ENCODE results near the gene CHFR.

The CHFR gene

DNA sequence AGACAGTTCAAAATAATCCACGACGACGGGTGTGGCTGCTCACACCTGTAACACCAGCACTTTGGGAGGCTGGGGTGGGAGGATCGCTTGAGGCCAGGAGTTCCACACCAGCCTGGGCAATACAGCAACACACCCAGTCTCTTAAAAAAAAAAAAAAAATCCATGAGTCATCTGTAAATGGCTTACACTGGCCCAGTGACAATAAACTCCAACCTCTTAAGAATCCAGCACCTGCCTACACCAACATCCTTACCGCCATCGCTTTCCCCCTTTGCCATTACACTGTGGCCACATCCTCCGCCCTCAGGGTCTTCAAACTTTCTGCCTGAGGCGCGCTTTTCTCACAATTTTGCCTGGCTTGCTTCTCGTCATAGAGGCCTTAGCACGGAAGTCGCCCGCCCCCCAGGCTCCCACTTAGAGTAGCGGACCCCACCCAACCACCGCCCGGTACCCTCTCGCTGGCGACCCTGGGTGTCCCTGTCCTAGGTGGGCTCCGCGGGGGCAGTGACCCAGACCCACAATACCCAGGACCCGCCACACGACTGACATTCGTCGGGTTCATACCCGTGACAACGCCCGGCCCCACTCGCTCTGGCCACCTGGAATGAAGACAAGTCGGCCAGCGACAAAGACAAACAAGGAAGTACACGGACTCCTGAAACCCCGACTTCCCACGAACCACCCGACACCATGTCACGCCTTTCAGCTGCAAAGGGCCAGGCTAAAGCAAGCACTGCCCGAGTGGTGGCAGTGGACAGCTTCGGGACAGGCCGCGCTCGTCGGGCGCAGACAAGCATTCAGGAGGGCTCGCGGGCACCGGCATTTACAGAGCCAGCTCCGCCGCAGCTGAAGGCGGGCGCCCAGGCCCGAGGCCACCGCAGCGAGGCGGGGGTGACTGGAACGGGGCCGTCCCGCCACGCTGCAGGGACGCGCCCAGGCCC, 59.4 kb downstream of the CHFR start:
- TF ChIP-seq, protein P1, sequence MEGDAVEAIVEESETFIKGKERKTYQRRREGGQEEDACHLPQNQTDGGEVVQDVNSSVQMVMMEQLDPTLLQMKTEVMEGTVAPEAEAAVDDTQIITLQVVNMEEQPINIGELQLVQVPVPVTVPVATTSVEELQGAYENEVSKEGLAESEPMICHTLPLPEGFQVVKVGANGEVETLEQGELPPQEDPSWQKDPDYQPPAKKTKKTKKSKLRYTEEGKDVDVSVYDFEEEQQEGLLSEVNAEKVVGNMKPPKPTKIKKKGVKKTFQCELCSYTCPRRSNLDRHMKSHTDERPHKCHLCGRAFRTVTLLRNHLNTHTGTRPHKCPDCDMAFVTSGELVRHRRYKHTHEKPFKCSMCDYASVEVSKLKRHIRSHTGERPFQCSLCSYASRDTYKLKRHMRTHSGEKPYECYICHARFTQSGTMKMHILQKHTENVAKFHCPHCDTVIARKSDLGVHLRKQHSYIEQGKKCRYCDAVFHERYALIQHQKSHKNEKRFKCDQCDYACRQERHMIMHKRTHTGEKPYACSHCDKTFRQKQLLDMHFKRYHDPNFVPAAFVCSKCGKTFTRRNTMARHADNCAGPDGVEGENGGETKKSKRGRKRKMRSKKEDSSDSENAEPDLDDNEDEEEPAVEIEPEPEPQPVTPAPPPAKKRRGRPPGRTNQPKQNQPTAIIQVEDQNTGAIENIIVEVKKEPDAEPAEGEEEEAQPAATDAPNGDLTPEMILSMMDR (IDR thresholded peaks at IDR 0.05; ENCODE audit: low read depth, low read length): no peak

DNA sequence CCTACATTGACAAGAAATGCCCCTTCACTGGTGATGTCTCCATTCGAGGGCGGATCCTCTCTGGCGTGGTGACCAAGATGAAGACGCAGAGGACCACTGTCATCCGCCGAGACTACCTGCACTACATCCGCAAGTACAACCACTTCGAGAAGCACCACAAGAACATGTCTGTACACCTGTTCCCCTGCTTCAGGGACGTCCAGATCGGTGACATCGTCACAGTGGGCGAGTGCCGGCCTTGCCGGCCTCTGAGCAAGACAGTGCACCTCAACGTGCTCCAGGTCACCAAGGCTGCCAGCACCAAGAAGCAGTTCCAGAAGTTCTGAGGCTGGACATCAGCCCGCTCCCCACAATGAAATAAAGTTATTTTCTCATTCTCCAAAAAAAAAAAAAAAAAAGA, 61.5 kb downstream of the CHFR start:
- no peak for DNase-seq
- no peaks in the 10 kb centered on the region for H3K27me3 ChIP-seq
- TF ChIP-seq, protein P1 (IDR thresholded peaks at IDR 0.05; ENCODE audit: low read depth, low read length): no peak
- no peak overlapping the region for H3K4me3 ChIP-seq (ENCODE audit: low read depth, low read length)
- H3K36me3 ChIP-seq: peaks cover 29% of the 10 kb centered on the region
- H3K4me1 ChIP-seq: no peaks in the 10 kb centered on the region
- no peaks in the 10 kb centered on the region for H3K9me3 ChIP-seq

More for the DNA sequence above, 59.4 kb downstream of the CHFR start:
- H3K4me3 ChIP-seq (ENCODE audit: low read depth, low read length): peak overlapping the region; percentile 69
- no peaks in the 10 kb centered on the region for H3K4me1 ChIP-seq
- no peak for DNase-seq
- H3K9me3 ChIP-seq: no peaks in the 10 kb centered on the region
- peaks cover 24% of the 10 kb centered on the region for H3K36me3 ChIP-seq
- no peaks in the 10 kb centered on the region for H3K27me3 ChIP-seq

DNA sequence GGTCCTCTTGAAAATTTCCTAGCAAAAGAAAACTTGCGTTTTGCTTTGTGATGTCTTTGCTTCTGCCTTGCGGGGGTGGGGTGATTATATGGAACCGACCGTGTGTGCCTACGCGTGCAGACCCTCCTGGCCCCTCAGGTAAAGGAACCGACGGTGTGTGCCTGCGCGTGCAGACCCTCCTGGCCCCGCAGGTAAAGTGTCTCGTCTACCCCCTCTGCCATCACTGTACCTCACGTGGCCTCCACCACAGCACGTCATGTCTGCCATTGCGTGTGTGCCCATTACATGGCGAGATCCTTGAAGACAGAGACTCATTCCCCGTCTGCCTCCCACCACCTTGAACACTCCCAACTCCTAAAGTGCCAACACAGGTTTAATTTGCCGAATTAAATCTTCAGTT, 62.3 kb downstream of the CHFR start:
- Histone ChIP-seq H3K9me3 (no peaks in the 10 kb centered on the region), H3K36me3 (peaks cover 35% of the 10 kb centered on the region), H3K4me3 (ENCODE audit: low read depth, low read length) (no peak overlapping the region), H3K4me1 (no peaks in the 10 kb centered on the region), H3K27me3 (no peaks in the 10 kb centered on the region)
- DNase-seq: no peak
- TF ChIP-seq, protein P1 (IDR thresholded peaks at IDR 0.05; ENCODE audit: low read depth, low read length): no peak

DNA sequence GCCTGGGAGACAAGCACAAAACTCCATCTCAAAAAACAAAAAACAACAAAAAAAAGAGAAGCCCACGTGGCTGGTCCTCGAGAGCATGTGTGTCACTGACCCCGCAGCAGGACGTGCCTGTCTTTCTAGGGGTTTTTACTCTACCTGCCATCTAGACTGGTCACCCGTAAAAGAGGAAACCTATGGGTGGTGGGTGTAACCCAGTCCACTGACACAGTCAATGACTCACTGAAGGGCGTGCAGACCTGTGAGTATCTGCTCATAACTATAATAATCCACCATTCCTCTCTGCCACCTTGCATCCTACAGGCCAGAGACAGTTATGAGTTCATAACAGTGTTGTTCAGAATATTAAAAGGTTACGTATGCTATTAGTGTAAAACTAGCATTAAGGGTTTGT, 63.4 kb downstream of the CHFR start:
- Histone ChIP-seq H3K27me3 (no peaks in the 10 kb centered on the region), H3K4me3 (ENCODE audit: low read depth, low read length) (no peak overlapping the region), H3K9me3 (no peaks in the 10 kb centered on the region), H3K36me3 (peaks cover 43% of the 10 kb centered on the region), H3K4me1 (no peaks in the 10 kb centered on the region)
- no peak for DNase-seq
- TF ChIP-seq, protein P1 (IDR thresholded peaks at IDR 0.05; ENCODE audit: low read depth, low read length): no peak

DNA sequence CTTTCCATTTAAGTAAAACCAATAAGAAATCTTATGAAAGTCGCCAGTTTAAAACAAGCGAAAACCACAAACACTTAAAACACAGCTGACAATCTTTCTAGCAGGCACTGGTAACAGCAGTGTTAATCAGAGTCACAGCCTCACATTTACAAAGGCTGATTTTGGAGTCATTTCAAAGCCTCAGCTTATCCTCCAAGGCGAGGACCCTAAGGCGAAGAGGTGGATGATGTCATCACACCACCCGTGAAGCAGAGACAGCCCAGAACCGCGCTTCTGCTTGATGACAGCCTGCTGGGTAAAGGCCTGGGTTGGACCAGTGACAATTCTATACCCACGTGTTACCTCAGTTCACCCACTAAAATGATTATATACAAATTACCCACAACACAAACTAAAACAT, 68.8 kb downstream of the CHFR start:
- H3K9me3 ChIP-seq: no peaks in the 10 kb centered on the region
- DNase-seq: no peak
- no peak overlapping the region for H3K4me3 ChIP-seq (ENCODE audit: low read depth, low read length)
- H3K4me1 ChIP-seq: no peaks in the 10 kb centered on the region
- no peaks in the 10 kb centered on the region for H3K27me3 ChIP-seq
- peaks cover 55% of the 10 kb centered on the region for H3K36me3 ChIP-seq
- TF ChIP-seq, protein P1 (IDR thresholded peaks at IDR 0.05; ENCODE audit: low read depth, low read length): no peak

DNA sequence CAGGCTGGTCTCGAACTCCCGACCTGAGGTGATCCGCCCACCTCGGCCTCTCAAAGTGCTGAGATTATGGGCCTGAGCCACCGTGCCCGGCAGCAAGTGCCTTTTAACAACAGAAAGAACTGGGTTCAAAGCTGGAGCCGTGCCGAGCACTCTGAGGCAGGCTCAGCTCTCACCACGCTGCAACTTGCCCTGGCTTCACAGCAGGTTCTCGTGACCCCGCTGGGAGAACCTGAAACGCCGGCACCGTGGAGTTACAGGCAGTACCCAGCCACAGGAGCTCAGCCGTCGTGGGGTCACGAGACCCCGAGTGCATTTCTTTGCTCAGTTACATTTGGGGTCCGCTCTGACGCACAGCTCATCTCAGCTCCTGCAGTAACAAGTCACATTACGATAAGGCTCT, 73.2 kb downstream of the CHFR start:
- H3K4me3 ChIP-seq (ENCODE audit: low read depth, low read length): no peak overlapping the region
- H3K27me3 ChIP-seq: no peaks in the 10 kb centered on the region
- no peaks in the 10 kb centered on the region for H3K9me3 ChIP-seq
- peaks cover 56% of the 10 kb centered on the region for H3K36me3 ChIP-seq
- TF ChIP-seq, protein P1 (IDR thresholded peaks at IDR 0.05; ENCODE audit: low read depth, low read length): no peak
- DNase-seq: no peak
- H3K4me1 ChIP-seq: no peaks in the 10 kb centered on the region

Measured in BE2C (cell line).